HepG2 (cell line): Measurements from ENCODE around the gene MPP1.
A peak's percentile ranks its signal among the peaks of the same experiment; 100 is the strongest.

Experiments
- CCDC6 ChIP-seq: sonication (generic); formaldehyde crosslinking; IDR thresholded peaks from 2 replicates; pipeline ENCODE4 v1.8.1; 2022; ENCODE audit warnings: mild to moderate bottlenecking, missing genetic modification reagents, moderate library complexity
- CREB1 ChIP-seq, 2 experiments: fragments of 450-650 bp in 1 of 2; IDR thresholded peaks; 2 replicates each; pipeline ENCODE4 v1.6.1; 2016 to 2017; ENCODE audit warnings: control low read depth in 1 of 2, mild to moderate bottlenecking in 1 of 2, missing compliant biosample characterization in 1 of 2, missing genetic modification characterization in 1 of 2
- DNMT3B ChIP-seq: conservative IDR thresholded peaks from 2 replicates; pipeline ENCODE4 v1.6.1; 2016; ENCODE audit warnings: missing biosample characterization, control low read depth
- KAT7 ChIP-seq: IDR thresholded peaks from 2 replicates; pipeline ENCODE4 v1.6.1; 2018; ENCODE audit warnings: borderline replicate concordance, missing compliant biosample characterization
- MEIS1 ChIP-seq: sonication (generic); formaldehyde crosslinking; IDR thresholded peaks from 2 replicates; pipeline ENCODE4 v1.9.0; 2021; ENCODE audit warnings: mild to moderate bottlenecking, missing genetic modification reagents, moderate library complexity, borderline replicate concordance
- TP53 ChIP-seq: sonication (generic); formaldehyde crosslinking; conservative IDR thresholded peaks from 2 replicates; pipeline ENCODE4 v1.4.0; 2020; ENCODE audit warnings: missing genetic modification reagents
- ZNF292 ChIP-seq: sonication (generic); formaldehyde crosslinking; IDR thresholded peaks from 2 replicates; pipeline ENCODE4 v1.8.1; 2022; ENCODE audit warnings: mild to moderate bottlenecking, low read depth, missing genetic modification reagents, borderline replicate concordance
- ZZZ3 ChIP-seq: sonication (generic); formaldehyde crosslinking; IDR thresholded peaks from 2 replicates; pipeline ENCODE4 v1.4.0; 2020; ENCODE audit warnings: missing genetic modification reagents, mild to moderate bottlenecking, borderline replicate concordance
- TF ChIP-seq, protein P1 (sequence below): sonication (generic); formaldehyde crosslinking; IDR thresholded peaks from 2 replicates; pipeline ENCODE4 v1.4.0; 2020; ENCODE audit warnings: missing genetic modification reagents
- TF ChIP-seq, protein P2 (sequence below): sonication (generic); formaldehyde crosslinking; IDR thresholded peaks from 2 replicates; pipeline ENCODE4 v1.9.0; 2021; ENCODE audit warnings: missing genetic modification reagents, mild to moderate bottlenecking, borderline replicate concordance
- TF ChIP-seq, protein P3 (sequence below): sonication (generic); formaldehyde crosslinking; IDR thresholded peaks from 2 replicates; pipeline ENCODE4 v1.5.0; 2020; ENCODE audit warnings: mild to moderate bottlenecking, missing genetic modification reagents, moderate library complexity

DNA sequence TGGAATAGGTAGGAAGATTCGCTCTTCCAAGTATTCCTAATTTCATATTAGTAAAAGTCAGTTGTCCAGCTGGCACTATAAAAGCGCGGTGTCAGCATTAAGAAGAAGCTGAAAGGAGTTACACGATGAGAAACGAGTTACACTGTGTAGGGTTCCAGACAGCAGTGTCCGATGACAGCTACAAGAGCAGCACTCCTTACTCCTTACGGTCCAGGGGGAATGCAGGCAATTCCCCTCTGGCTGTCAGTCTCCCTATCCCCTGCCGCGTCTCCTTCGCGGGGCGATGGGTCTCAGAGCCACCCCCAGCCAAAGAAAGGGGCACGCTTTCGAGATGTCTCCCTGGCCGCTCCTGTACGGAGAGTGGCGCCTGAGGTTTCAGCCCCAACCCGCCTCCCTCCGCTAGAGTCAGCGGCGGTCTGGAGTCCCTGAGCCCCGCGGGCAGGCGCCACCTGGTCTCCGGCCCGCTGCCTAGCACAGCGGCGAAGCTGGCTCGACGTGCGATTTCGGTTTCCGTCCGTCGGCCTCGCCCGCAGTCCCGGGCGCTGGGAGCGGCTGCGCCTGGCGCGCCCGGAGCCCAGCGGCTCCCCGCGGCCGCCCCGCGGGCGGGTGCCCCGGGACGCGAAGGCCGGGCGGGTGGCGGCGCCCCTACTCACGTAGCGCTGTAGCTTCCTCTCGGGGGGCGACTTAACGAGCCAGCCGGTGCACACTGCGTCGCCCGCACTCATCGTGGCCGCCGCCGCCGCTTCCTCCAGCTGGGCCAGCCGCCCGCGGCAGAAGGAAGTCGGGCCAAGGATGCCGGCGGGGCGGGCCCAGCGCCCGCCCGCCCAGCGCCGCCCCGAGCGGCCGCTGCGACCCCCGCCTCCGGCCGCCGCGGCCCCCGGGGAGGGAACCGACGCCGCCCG, 54.7 kb downstream of the MPP1 start, which contains the start of gene GAB3:
- TF ChIP-seq CREB1 (IDR thresholded peaks at IDR 0.05) (no peak), CREB1 (CRISPR knock-in tag; IDR thresholded peaks at IDR 0.05) (no peak), TP53 (CRISPR knock-in tag) (no peak), KAT7 (no peak), ZZZ3 (no peak), ZNF292 (CRISPR knock-in tag) (no peak), DNMT3B (no peak), CCDC6 (no peak), MEIS1 (no peak)
- TF ChIP-seq, protein P1, sequence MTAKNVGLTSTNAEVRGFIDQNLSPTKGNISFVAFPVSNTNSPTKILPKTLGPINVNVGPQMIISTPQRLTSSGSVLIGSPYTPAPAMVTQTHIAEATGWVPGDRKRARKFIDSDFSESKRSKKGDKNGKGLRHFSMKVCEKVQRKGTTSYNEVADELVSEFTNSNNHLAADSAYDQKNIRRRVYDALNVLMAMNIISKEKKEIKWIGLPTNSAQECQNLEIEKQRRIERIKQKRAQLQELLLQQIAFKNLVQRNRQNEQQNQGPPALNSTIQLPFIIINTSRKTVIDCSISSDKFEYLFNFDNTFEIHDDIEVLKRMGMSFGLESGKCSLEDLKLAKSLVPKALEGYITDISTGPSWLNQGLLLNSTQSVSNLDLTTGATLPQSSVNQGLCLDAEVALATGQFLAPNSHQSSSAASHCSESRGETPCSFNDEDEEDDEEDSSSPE (CRISPR knock-in tag) = no peak
- TF ChIP-seq, protein P2, sequence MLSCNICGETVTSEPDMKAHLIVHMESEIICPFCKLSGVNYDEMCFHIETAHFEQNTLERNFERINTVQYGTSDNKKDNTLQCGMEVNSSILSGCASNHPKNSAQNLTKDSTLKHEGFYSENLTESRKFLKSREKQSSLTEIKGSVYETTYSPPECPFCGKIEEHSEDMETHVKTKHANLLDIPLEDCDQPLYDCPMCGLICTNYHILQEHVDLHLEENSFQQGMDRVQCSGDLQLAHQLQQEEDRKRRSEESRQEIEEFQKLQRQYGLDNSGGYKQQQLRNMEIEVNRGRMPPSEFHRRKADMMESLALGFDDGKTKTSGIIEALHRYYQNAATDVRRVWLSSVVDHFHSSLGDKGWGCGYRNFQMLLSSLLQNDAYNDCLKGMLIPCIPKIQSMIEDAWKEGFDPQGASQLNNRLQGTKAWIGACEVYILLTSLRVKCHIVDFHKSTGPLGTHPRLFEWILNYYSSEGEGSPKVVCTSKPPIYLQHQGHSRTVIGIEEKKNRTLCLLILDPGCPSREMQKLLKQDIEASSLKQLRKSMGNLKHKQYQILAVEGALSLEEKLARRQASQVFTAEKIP (CRISPR knock-in tag) = no peak
- TF ChIP-seq, protein P3, sequence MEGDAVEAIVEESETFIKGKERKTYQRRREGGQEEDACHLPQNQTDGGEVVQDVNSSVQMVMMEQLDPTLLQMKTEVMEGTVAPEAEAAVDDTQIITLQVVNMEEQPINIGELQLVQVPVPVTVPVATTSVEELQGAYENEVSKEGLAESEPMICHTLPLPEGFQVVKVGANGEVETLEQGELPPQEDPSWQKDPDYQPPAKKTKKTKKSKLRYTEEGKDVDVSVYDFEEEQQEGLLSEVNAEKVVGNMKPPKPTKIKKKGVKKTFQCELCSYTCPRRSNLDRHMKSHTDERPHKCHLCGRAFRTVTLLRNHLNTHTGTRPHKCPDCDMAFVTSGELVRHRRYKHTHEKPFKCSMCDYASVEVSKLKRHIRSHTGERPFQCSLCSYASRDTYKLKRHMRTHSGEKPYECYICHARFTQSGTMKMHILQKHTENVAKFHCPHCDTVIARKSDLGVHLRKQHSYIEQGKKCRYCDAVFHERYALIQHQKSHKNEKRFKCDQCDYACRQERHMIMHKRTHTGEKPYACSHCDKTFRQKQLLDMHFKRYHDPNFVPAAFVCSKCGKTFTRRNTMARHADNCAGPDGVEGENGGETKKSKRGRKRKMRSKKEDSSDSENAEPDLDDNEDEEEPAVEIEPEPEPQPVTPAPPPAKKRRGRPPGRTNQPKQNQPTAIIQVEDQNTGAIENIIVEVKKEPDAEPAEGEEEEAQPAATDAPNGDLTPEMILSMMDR (CRISPR knock-in tag) = peak; percentile 5; the same call in 1 of the 2 replicates
